T-helper 1 cell (primary cell): Measurements from ENCODE around the gene CENPM.

Experiments used
- DNase-seq, 5 donors: peaks; one replicate each; pipeline ENCODE4 v3.0.0-alpha.2; 2012 to 2020

Gene CENPM

GRCh38 chr22:41893591-41894375 lies 53.2 kb downstream of the CENPM start:
- DNase-seq, result no peak

DNA sequence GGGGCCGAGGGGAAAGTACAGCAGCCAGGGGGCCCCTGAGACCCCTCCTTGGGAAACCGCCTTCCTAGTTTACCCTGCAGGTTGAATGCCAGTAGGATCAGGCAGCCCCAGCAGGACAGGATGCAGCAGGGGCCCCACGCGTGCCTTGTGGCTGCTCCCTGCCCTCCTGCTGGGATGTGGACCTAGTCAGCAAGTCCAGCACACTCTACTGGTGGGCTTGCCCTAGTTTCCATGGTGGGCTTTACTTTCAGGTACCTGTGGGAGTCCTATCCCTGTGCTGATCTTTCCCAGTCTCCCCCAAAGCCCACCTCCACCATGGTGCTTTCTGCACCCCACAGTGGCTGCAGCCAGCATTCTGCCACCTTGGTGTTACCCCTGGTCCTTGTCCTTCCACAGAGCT lies 54.2 kb downstream of the CENPM start:
- no peak for DNase-seq

DNA sequence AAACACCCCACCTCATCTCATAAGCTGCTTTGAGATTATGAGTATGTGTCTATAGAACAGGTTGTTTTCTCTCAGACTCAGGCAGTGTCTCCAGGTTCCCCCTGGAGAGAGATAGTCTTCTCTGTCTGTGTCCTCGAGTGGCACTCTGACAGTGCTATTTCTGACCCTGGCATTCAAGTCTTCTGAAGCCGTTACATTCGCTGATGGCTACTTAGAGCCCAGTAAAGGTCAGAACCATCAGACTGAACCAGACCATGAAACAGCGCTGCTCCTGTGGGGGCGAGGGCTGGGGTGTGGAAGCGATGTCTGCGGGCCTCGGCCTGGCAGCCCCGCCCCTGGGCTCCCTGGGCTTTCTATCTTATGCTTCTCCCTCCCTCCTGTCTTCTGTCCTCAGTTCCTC lies 55.5 kb downstream of the CENPM start:
- no peak for DNase-seq
